CD8-positive, alpha-beta memory T cell (primary cell): ENCODE data around the gene CBL. TPM values are rescaled to one million over a fixed set of nuclear protein-coding genes. Genes with fewer than 3 reads are reported as not detected.
"Not testable (repeated sequence)": the region's sequence is repeated elsewhere in the genome, so short reads cannot be mapped to it uniquely, and the experiment has no call there.

Experiments
- CTCF ChIA-PET: fragments of 350-600 bp; sonication (Branson Sonifier 250); formaldehyde crosslinking; loops from one replicate; lab custom pipeline; 2021; ENCODE audit warnings: antibody characterized with exemption; lab: Charles Lee
- POLR2A ChIA-PET: fragments of 350-600 bp; sonication (Branson Sonifier 250); formaldehyde crosslinking; loops from one replicate; lab custom pipeline; 2021; ENCODE audit warnings: antibody characterized with exemption; lab: Charles Lee
- DNase-seq, 5 donors: peaks; one replicate each; pipeline versions ENCODE4 v3.0.0 to v3.0.0-alpha.2; 2020 to 2022; ENCODE audit warnings: mixed read lengths in 1 of 5
- H3K27ac ChIP-seq: one replicate; pipeline ENCODE4 v1.7.0; 2013; ENCODE audit warnings: low read depth, mild to moderate bottlenecking, low read length, moderate library complexity
- H3K27me3 ChIP-seq: 2 replicates; pipeline ENCODE4 v1.7.0; 2013; ENCODE audit warnings: low read length, mild to moderate bottlenecking; ENCODE audit not compliant: insufficient read depth, poor library complexity, severe bottlenecking
- H3K36me3 ChIP-seq: 2 replicates; pipeline ENCODE4 v1.7.0; 2013; ENCODE audit warnings: mild to moderate bottlenecking, low read length, moderate library complexity; ENCODE audit not compliant: insufficient read depth
- H3K4me1 ChIP-seq: 2 replicates; pipeline ENCODE4 v1.7.0; 2013; ENCODE audit warnings: mild to moderate bottlenecking, low read length, moderate library complexity; ENCODE audit not compliant: insufficient read depth
- H3K4me3 ChIP-seq: 2 replicates; pipeline ENCODE4 v1.7.0; 2013; ENCODE audit warnings: mild to moderate bottlenecking, low read length
- H3K9me3 ChIP-seq: 2 replicates; pipeline ENCODE4 v1.7.0; 2013; ENCODE audit warnings: mild to moderate bottlenecking, low read length
- H3K27ac Mint-ChIP-seq, 8 donors: one replicate each; pipeline ENCODE4 v1.8.0; 2020 to 2021; ENCODE audit warnings: mixed read lengths in 8 of 8, mild to moderate bottlenecking in 6 of 8, inconsistent platforms in 3 of 8, moderate library complexity in 3 of 8
- H3K27me3 Mint-ChIP-seq, 2 donors: one replicate each; pipeline ENCODE4 v1.8.0; 2020 to 2021; ENCODE audit warnings: mixed read lengths in 2 of 2, mild to moderate bottlenecking in 1 of 2, moderate library complexity in 1 of 2
- H3K36me3 Mint-ChIP-seq, 3 donors: one replicate each; pipeline ENCODE4 v1.8.0; 2020 to 2021; ENCODE audit warnings: mixed read lengths in 3 of 3, inconsistent platforms in 1 of 3, mild to moderate bottlenecking in 1 of 3
- H3K4me1 Mint-ChIP-seq, 3 donors: one replicate each; pipeline ENCODE4 v1.8.0; 2020 to 2021; ENCODE audit warnings: mixed read lengths in 3 of 3, inconsistent platforms in 1 of 3, mild to moderate bottlenecking in 1 of 3
- H3K4me3 Mint-ChIP-seq, 7 donors: one replicate each; pipeline ENCODE4 v1.8.0; 2020 to 2021; ENCODE audit warnings: mixed read lengths in 7 of 7, mild to moderate bottlenecking in 6 of 7, moderate library complexity in 4 of 7, inconsistent platforms in 2 of 7
- H3K9me3 Mint-ChIP-seq, 5 donors: one replicate each; pipeline ENCODE4 v1.8.0; 2020 to 2022; ENCODE audit warnings: mixed read lengths in 5 of 5, mild to moderate bottlenecking in 3 of 5, moderate library complexity in 2 of 5, inconsistent platforms in 1 of 5
- polyA plus RNA-seq: library from polyadenylated mRNA; unstranded; fragments of 300-500 nt; fragmentation: Illumina TruSeq; gene quantifications from one replicate; pipeline ENCODE4 v1.2.3, GENCODE V29; 2021
- total RNA-seq, 2 experiments: library from RNA; stranded (reverse); gene quantifications; one replicate each; pipeline ENCODE4 v1.2.3, GENCODE V29; 2021

The CBL gene
- total and polyA plus RNA-seq, 3 experiments from 2014 or later, result 10.4 to 26.1 (median 25.9) TPM

DNA sequence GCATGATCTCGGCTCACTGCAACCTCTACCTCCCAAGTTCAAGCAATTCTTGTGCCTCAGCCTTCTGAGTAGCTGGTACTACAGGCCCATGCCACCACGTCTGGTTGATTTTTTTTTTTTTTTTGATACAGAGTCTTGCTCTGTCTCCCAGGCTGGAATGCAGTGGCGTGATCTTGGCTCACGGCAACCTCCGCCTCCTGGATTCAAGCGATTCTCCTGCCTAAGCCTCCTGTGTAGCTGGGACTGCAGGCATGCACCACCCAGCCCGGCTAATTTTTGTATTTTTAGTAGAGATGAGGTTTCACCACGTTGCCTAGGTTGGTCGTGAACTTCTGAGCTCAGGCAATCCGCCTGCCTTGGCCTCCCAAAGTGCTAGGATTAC is 39.1 kb upstream of the CBL start:
- Mint-ChIP-seq H3K4me1 (peaks cover 5 to 14% (median 6%) of the 10 kb centered on the region in 3 donors), H3K27ac (peak overlapping the region in 1 of 8 donors; percentile 75), H3K4me3 (peak overlapping the region in 4 of 7 donors; percentile 15 to 80 (median 51))
- H3K36me3 Mint-ChIP-seq, H3K9me3 ChIP-seq, DNase-seq, POLR2A ChIA-PET, H3K27me3 Mint-ChIP-seq, H3K4me3 ChIP-seq, H3K36me3 ChIP-seq, H3K9me3 Mint-ChIP-seq, H3K4me1 ChIP-seq, H3K27ac ChIP-seq, H3K27me3 ChIP-seq: not testable (repeated sequence)
- CTCF ChIA-PET, result interaction anchor here (1.2 kb wide), 1 partner anchor 30 kb away, joined by 5 read pairs; no protein-coding TSS in a partner anchor

DNA sequence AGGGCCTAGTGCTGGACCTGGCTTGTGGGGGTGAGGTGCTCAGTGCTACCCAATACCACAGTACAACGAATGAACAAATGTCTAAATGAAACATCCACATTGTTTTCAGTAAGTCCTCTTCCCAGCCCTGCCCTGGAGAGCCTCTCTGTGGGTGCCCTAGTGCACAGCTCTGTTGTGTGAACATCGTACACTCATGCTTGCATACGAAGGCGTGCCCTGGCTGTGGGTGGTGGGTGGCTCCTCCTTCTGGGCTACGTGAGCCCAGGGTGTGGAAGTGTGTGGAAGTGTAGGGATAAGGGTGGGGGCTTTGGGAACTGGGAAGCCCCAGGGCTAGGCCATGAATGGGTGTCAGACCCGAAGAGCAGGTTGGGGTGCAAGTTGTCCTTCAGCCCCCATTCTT is 38.2 kb upstream of the CBL start:
- Histone ChIP-seq H3K27ac (no peak overlapping the region), H3K36me3 (no peaks in the 10 kb centered on the region), H3K4me3 (no peak overlapping the region), H3K9me3 (no peaks in the 10 kb centered on the region), H3K27me3 (no peaks in the 10 kb centered on the region), H3K4me1 (peaks cover 7% of the 10 kb centered on the region)
- Mint-ChIP-seq H3K27ac (peak overlapping the region in 5 of 8 donors; percentile 26 to 93 (median 83)), H3K27me3 (no peaks in the 10 kb centered on the region), H3K36me3 (peaks cover 0 to 4% (median 0%) of the 10 kb centered on the region in 3 donors), H3K9me3 (no peaks in the 10 kb centered on the region), H3K4me1 (peaks cover 5 to 14% (median 6%) of the 10 kb centered on the region in 3 donors), H3K4me3 (peak overlapping the region; percentile 79 to 93 (median 83))
- ChIA-PET CTCF (interaction anchor here (1.2 to 1.9 kb wide), 2 partner anchors 29 to 52 kb away, joined by 4 to 5 read pairs; no protein-coding TSS in a partner anchor), POLR2A (no interaction called here)
- DNase-seq, result no peak

DNA sequence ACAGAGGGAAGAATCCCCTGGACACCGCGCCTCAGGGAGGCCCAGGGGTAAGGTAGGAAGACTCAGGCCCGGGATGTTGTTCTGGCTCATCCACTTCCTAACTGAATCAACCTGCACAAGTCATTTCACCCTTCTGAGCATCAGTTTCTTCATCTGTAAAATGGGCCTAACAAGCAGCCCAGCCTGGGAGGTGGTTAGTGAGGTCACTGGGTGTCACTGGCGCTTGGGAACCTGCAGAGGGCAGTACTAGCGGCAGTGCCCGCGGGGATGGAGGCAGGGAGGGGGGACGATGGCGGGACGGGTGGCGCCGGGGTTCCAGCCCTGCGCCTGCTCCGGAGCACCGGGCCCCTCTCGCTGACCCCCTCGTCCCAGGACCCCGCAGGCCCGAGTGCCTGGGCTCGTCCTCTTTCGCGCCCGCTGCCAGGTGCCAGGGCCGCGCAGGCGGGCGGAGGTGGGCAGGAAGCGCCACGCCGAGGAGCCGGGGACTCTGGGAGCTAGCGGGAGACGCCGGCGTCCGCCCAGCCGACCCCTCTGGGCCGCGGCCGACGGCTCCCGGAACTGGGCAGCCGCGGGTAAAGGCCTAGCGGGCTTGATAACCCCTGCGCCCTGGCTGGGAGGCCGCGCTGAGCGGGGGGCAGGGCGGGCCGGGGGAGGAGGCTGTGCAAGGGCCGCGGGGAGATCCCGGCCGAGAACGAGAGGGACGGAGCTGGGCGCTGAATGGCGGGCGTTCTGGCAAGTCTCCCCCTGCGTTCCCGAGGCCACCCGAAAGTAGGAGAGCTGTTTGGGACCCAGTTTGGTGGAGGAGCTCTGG is 37.5 kb upstream of the CBL start, which contains the start of gene NLRX1:
Gene NLRX1, plus strand, starts transcription at position 255 of the 811 bp plus-strand sequence. CDS start 2,679 bp downstream, outside the sequence.
- CTCF ChIA-PET, result interaction anchor here (0.7 to 2.4 kb wide), 26 partner anchors 8 to 206 kb away, joined by 3 to 13 read pairs (median 3); partner anchors contain the start of genes ABCG4, CBL and VPS11
- peaks cover 5 to 14% (median 6%) of the 10 kb centered on the region in 3 donors for H3K4me1 Mint-ChIP-seq

DNA sequence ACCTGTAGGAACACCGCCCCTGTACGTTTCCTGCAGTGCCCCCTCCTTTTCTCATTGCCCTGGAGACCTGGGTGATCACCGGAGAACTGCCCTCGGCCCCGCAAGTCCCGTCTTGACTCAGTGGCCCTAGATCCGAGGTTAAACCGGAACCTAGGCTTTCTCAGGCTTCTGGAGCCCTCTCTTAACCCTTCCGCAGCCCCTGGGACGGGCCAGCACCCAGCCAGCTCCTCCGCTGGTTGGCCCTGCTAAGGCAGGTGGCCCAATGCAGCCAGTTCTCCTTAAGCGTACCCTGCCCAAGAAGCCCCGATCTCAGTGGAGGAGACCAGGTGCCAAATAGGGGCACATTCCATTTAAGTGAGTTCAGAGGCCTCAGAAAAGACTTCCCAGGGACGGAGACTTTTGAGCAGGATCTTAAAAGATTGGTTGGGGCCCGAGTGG is 36.8 kb upstream of the CBL start:
- Mint-ChIP-seq H3K27ac (peak overlapping the region; percentile 79 to 97 (median 88)), H3K4me1 (peaks cover 5 to 14% (median 6%) of the 10 kb centered on the region in 3 donors), H3K27me3 (no peaks in the 10 kb centered on the region), H3K4me3 (peak overlapping the region; percentile 87 to 97 (median 90)), H3K36me3 (peaks cover 0 to 14% (median 3%) of the 10 kb centered on the region in 3 donors), H3K9me3 (no peaks in the 10 kb centered on the region)
- DNase-seq, result no peak
- Histone ChIP-seq H3K36me3 (peaks cover under 1% of the 10 kb centered on the region), H3K9me3 (no peaks in the 10 kb centered on the region), H3K4me1 (peaks cover 7% of the 10 kb centered on the region), H3K4me3 (peak overlapping the region; percentile 66), H3K27me3 (no peaks in the 10 kb centered on the region), H3K27ac (peak overlapping the region; percentile 67)
- POLR2A ChIA-PET, result interaction anchor here (0.5 to 0.7 kb wide), 2 partner anchors 22 to 728 kb away, joined by 3 read pairs; no protein-coding TSS in a partner anchor
- CTCF ChIA-PET, result interaction anchor here (0.7 to 2.4 kb wide), 26 partner anchors 9 to 205 kb away, joined by 3 to 13 read pairs (median 3); partner anchors contain the start of genes ABCG4, CBL and VPS11

More for the DNA sequence above, 37.5 kb upstream of the CBL start, which contains the start of gene NLRX1:
- peak within 1 kb of the TSS; percentile 79 to 97 (median 88) for H3K27ac Mint-ChIP-seq
- Histone ChIP-seq H3K9me3 (no peaks in the 10 kb centered on the region), H3K27me3 (no peaks in the 10 kb centered on the region), H3K27ac (peak within 1 kb of the TSS; percentile 67), H3K4me3 (peak within 1 kb of the TSS; percentile 66), H3K4me1 (peaks cover 7% of the 10 kb centered on the region), H3K36me3 (no peaks in the 10 kb centered on the region)
- H3K9me3 Mint-ChIP-seq, result no peaks in the 10 kb centered on the region
- POLR2A ChIA-PET, result interaction anchor here (0.5 kb wide), 1 partner anchor 728 kb away, joined by 3 read pairs; no protein-coding TSS in a partner anchor
- peak within 1 kb of the TSS; percentile 87 to 97 (median 90) for H3K4me3 Mint-ChIP-seq
- peak; percentile 70 to 87 (median 76) for DNase-seq
- H3K27me3 Mint-ChIP-seq, result no peaks in the 10 kb centered on the region
- H3K36me3 Mint-ChIP-seq, result peaks cover 0 to 9% (median 0%) of the 10 kb centered on the region in 3 donors

DNA sequence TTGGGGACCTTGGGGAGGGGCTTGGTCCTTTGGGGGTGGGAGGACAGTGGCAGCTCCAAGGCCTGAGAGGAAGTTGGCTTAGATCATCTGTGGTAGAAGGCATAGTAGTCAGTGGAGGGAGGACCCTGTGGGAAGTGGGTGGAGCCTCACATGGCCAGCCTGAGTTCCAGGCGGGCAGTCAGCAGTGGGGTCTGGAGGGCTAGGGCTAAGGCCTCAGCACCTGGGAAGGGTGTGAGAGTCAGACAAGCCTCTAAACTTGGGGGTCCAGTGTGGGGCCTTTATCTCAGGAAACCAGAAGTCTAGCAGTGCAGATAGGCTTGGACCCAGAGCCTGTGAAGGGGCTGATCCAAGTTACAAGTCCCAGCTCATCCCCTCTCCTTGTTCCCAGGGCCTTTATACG is 33.6 kb upstream of the CBL start:
- POLR2A ChIA-PET, result no interaction called here
- H3K36me3 ChIP-seq, result peaks cover 2% of the 10 kb centered on the region
- no peaks in the 10 kb centered on the region for H3K9me3 Mint-ChIP-seq
- peaks cover 0 to 29% (median 3%) of the 10 kb centered on the region in 3 donors for H3K36me3 Mint-ChIP-seq
- no peak overlapping the region for H3K4me3 ChIP-seq
- H3K9me3 ChIP-seq, result no peaks in the 10 kb centered on the region
- no peak overlapping the region for H3K27ac ChIP-seq
- DNase-seq, result no peak
- peaks cover 5 to 14% (median 6%) of the 10 kb centered on the region in 3 donors for H3K4me1 Mint-ChIP-seq
- H3K4me3 Mint-ChIP-seq, result peak overlapping the region in 1 of 7 donors; percentile 52
- CTCF ChIA-PET, result interaction anchor here (2.4 kb wide), 1 partner anchor 151 kb away, joined by 6 read pairs; no protein-coding TSS in a partner anchor
- no peak overlapping the region for H3K27ac Mint-ChIP-seq
- no peaks in the 10 kb centered on the region for H3K27me3 ChIP-seq
- H3K27me3 Mint-ChIP-seq, result peaks cover 0 to 2% of the 10 kb centered on the region in 2 donors
- peaks cover 7% of the 10 kb centered on the region for H3K4me1 ChIP-seq

DNA sequence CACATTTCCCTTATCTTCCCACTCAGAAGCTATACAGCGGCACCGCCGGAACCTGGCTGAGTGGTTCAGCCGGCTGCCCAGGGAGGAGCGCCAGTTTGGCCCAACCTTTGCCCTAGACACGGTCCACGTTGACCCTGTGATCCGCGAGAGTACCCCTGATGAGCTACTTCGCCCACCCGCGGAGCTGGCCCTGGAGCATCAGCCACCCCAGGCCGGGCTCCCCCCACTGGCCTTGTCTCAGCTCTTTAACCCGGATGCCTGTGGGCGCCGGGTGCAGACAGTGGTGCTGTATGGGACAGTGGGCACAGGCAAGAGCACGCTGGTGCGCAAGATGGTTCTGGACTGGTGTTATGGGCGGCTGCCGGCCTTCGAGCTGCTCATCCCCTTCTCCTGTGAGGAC is 32.7 kb upstream of the CBL start:
- Histone ChIP-seq H3K27ac (no peak overlapping the region), H3K4me3 (no peak overlapping the region), H3K9me3 (no peaks in the 10 kb centered on the region), H3K27me3 (no peaks in the 10 kb centered on the region), H3K36me3 (peaks cover 2% of the 10 kb centered on the region), H3K4me1 (peaks cover 16% of the 10 kb centered on the region)
- Mint-ChIP-seq H3K27me3 (peaks cover 0 to 2% of the 10 kb centered on the region in 2 donors), H3K9me3 (no peaks in the 10 kb centered on the region), H3K36me3 (peaks cover 0 to 32% (median 3%) of the 10 kb centered on the region in 3 donors), H3K27ac (no peak overlapping the region), H3K4me1 (peaks cover 5 to 14% (median 9%) of the 10 kb centered on the region in 3 donors), H3K4me3 (no peak overlapping the region)
- DNase-seq, result no peak
- ChIA-PET POLR2A (no interaction called here), CTCF (interaction anchor here (1.4 to 2.4 kb wide), 2 partner anchors 111 to 150 kb away, joined by 3 to 6 read pairs; no protein-coding TSS in a partner anchor)

DNA sequence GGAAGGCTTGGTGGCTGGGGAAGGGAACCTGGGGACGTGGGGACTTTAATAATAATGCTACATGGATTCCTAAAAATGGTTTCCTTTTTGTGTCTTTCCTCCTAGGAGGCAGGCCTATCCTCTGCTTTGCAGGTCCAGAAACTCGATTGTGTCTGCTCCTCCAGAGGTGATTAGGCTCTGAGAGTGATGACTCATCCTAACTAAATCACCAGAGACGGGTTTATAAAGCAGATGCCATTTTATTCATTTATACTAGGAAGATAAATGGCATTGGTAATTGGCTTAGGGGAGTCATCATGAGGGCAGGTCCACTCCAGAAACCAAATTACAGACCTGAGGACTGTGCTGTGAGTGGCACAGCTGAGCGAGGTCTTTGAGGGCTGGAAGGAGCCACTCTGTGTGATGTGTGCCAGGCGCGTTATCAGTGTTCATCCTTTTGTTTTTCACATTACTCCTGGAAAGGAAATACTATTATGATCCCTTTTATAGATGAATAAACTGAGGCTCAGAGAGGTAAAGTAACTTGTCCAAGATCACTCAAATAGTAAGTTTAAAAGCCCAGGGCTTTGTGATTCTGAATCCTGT is 30.6 kb upstream of the CBL start:
- peaks cover 11% of the 10 kb centered on the region for H3K4me1 ChIP-seq
- Mint-ChIP-seq H3K27me3 (peaks cover 0 to 2% of the 10 kb centered on the region in 2 donors), H3K9me3 (no peaks in the 10 kb centered on the region), H3K36me3 (peaks cover 0 to 39% (median 3%) of the 10 kb centered on the region in 3 donors), H3K27ac (peak overlapping the region in 2 of 8 donors; percentile 23 to 69), H3K4me1 (peaks cover 0 to 3% (median 3%) of the 10 kb centered on the region in 3 donors), H3K4me3 (no peak overlapping the region)
- no peak overlapping the region for H3K4me3 ChIP-seq
- CTCF ChIA-PET, result no interaction called here
- peaks cover 2% of the 10 kb centered on the region for H3K36me3 ChIP-seq
- H3K27me3 ChIP-seq, result no peaks in the 10 kb centered on the region
- H3K9me3 ChIP-seq, result no peaks in the 10 kb centered on the region
- no peak for DNase-seq
- no peak overlapping the region for H3K27ac ChIP-seq
- POLR2A ChIA-PET, result no interaction called here
